Spleen (tissue), 7 donors: ENCODE results near the gene C3orf22.
A peak's percentile ranks its signal among the peaks of the same experiment; 100 is the strongest.

ENCODE experiments used
- POLR2AphosphoS5 ChIP-seq, 3 donors: sonication (generic); formaldehyde crosslinking; IDR thresholded peaks; one replicate each; pipeline ENCODE4 v1.5.1; 2017; ENCODE audit warnings: antibody characterized with exemption in 3 of 3
- TF ChIP-seq, protein P1 (sequence below), 11 experiments: fragments of 200-600 bp in 7 of 11; fragments of 450-650 bp in 4 of 11; sonication (generic) in 4 of 11; IDR thresholded peaks in 8 of 11; conservative IDR thresholded peaks in 3 of 11; 1 replicate in 7 of 11; 2 replicates in 4 of 11; pipeline versions ENCODE4 v1.4.0 to v1.8.0; 2016 to 2021; ENCODE audit warnings: antibody characterized with exemption in 11 of 11, inconsistent platforms in 4 of 11, mild to moderate bottlenecking in 1 of 11
- donor health status: DM: no; HTN: no; CAD: no; lungs with moderate emphysema.
- donor health status: DM: no; HTN: no; CAD: no.
- donor health status: DM: no; HTN: no; CAD: no.

DNA sequence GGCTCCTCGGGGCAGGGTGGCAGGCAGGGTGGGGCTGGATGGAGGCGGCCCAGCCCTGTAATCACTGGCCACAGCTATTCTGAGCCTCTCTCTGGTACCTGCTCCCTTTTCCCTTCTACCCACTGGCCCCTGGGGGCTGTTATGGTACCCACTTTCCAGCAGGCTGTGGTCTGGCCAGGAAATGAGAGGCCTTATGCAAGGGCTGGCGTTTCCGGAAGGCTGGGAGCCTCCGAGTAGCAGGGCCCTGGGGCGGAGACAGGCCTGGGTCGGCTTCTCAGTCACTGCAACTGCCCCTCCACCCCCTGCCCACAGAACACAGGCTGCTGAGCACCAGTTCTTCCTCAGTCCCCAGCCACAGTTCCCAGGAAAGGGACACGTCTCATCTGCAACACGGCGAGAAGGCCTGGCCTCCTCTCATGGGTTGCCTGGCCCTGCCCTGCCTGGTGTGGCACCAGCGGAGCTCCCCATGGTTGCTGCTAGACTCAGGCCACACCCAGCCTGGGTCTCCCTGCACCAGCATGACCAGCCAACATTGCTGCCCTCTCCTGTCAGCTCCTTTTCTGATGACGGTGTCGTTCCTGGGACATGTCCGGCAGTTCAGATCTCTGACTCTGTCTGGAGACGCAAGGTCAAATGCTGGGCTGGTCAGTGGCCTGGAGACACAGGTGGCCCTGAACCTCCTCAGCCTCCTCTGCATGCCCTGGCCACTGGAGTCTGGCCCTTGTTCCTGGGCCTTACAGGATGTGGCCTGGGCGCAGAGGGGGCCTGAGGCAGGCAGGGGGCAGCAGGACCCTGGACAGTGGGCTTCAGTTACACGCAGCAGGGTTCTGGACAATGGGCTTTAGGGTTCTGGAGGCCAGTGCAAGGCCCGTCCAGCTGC lies 28.3 kb downstream of the C3orf22 start:
- TF ChIP-seq, protein P1, sequence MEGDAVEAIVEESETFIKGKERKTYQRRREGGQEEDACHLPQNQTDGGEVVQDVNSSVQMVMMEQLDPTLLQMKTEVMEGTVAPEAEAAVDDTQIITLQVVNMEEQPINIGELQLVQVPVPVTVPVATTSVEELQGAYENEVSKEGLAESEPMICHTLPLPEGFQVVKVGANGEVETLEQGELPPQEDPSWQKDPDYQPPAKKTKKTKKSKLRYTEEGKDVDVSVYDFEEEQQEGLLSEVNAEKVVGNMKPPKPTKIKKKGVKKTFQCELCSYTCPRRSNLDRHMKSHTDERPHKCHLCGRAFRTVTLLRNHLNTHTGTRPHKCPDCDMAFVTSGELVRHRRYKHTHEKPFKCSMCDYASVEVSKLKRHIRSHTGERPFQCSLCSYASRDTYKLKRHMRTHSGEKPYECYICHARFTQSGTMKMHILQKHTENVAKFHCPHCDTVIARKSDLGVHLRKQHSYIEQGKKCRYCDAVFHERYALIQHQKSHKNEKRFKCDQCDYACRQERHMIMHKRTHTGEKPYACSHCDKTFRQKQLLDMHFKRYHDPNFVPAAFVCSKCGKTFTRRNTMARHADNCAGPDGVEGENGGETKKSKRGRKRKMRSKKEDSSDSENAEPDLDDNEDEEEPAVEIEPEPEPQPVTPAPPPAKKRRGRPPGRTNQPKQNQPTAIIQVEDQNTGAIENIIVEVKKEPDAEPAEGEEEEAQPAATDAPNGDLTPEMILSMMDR (IDR thresholded peaks at IDR 0.05 in 8 of 11, conservative IDR thresholded peaks at IDR 0.05 in 3 of 11) = peak in 1 of 11 experiments; percentile 12
- peak; percentile 48 to 81 (median 56) for TF ChIP-seq POLR2AphosphoS5 (IDR thresholded peaks at IDR 0.05)
